ENCODE data around the gene MAD2L1. TPM values are rescaled to one million over a fixed set of nuclear protein-coding genes. Genes with fewer than 3 reads are reported as not detected.

Gene MAD2L1
- total and polyA plus RNA-seq, 2 of the 13 experiments (the other 11 are each of a cell fraction or from before 2014, with no cell fraction given): 40.6 to 109 TPM

DNA sequence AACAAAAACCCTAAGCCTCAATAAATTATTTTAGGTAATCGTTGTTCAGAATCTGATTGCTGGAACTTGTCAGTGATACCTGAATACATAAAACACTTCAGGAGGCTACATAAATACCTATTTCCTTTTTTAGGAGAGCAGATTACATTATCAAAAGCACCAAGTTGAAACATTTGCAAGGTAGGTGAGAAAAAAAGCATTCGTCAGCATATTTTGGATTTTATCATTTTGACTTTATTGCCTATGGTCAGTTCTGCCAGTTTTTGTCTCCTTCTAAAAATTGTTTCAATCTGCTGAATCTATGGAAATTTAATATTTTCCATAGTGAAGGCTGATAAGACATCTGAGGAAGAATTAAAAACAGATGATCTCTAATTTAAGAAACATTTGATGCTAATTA, 16.5 kb upstream of the MAD2L1 start:
- Histone ChIP-seq H3K36me3 (replicated peaks in 1 of 2; ENCODE audit: control insufficient read depth in 1 of 2, insufficient read depth in 2 of 2, low read length in 2 of 2) (no peaks in the 10 kb centered on the region), H2AFZ (ENCODE audit: low read length) (no peak overlapping the region), H3K79me2 (ENCODE audit: insufficient read depth, low read length) (no peaks in the 10 kb centered on the region), H3K4me3 (replicated peaks in 1 of 3; ENCODE audit: insufficient read depth in 1 of 3, low read depth in 2 of 3, low read length in 3 of 3) (no peak overlapping the region), H3K4me2 (ENCODE audit: low read depth, low read length) (no peak overlapping the region), H3K4me1 (ENCODE audit: insufficient read depth, low read length) (no peaks in the 10 kb centered on the region), H3K9ac (ENCODE audit: insufficient read depth, low read depth, low read length) (no peak overlapping the region), H3K27ac (ENCODE audit: extremely low read length, insufficient read depth, low read length) (no peak overlapping the region), H3K9me3 (ENCODE audit: low read length) (no peaks in the 10 kb centered on the region), H4K20me1 (ENCODE audit: insufficient read depth, low read length) (no peaks in the 10 kb centered on the region), H3K27me3 (ENCODE audit: control insufficient read depth in 1 of 2, insufficient read depth in 2 of 2, low read length in 2 of 2) (no peaks in the 10 kb centered on the region)
- FAIRE-seq: no peak
- no peak for ATAC-seq
- 37% methylated on average over 2 of the region's 2 CpGs for WGBS (ENCODE audit: low lambda C conversion rate)
- CTCF ChIA-PET (ENCODE audit: low intra/inter-chr PET ratio, low total read pairs): no interaction called here
- intact Hi-C loops (cut with micrococcal nuclease; ENCODE audit: unreplicated experiment): no loop called here
- TF ChIP-seq MAFK (conservative IDR thresholded peaks at IDR 0.05 in 1 of 2, IDR thresholded peaks at IDR 0.05 in 1 of 2; ENCODE audit: low read length in 2 of 2): peak; percentile 96 to 97
- no peak for TF ChIP-seq BCL6 (CRISPR knock-in tag; IDR thresholded peaks at IDR 0.05)
- TF ChIP-seq MAFF (IDR thresholded peaks at IDR 0.05; ENCODE audit: low read depth, low read length): peak; percentile 96
- TF ChIP-seq ZNF510 (CRISPR knock-in tag; IDR thresholded peaks at IDR 0.05; ENCODE audit: low read depth): no peak
- no peak for DNase-seq (ENCODE audit: low spot score)
- in situ Hi-C loops (cut with HindIII; ENCODE audit: extremely low pct_ligation_motif_present, low pct_unique_long_range_greater_than_20kb): no loop called here
- POLR2A ChIA-PET: no interaction called here
- no TSS peak for BruUV-seq (replicated peaks)

GRCh38 chr4:120082251-120082650, 15.6 kb upstream of the MAD2L1 start:
- DNase-seq (ENCODE audit: low spot score) (no peak), FAIRE-seq (no peak), ATAC-seq (no peak)
- Histone ChIP-seq H3K27ac (ENCODE audit: extremely low read length, insufficient read depth, low read length) (no peak overlapping the region), H3K79me2 (ENCODE audit: insufficient read depth, low read length) (no peaks in the 10 kb centered on the region), H2AFZ (ENCODE audit: low read length) (no peak overlapping the region), H3K9ac (ENCODE audit: insufficient read depth, low read depth, low read length) (no peak overlapping the region), H3K36me3 (replicated peaks in 1 of 2; ENCODE audit: control insufficient read depth in 1 of 2, insufficient read depth in 2 of 2, low read length in 2 of 2) (no peaks in the 10 kb centered on the region), H4K20me1 (ENCODE audit: insufficient read depth, low read length) (no peaks in the 10 kb centered on the region), H3K4me1 (ENCODE audit: insufficient read depth, low read length) (no peaks in the 10 kb centered on the region), H3K4me3 (replicated peaks in 1 of 3; ENCODE audit: insufficient read depth in 1 of 3, low read depth in 2 of 3, low read length in 3 of 3) (no peak overlapping the region), H3K27me3 (ENCODE audit: control insufficient read depth in 1 of 2, insufficient read depth in 2 of 2, low read length in 2 of 2) (no peaks in the 10 kb centered on the region), H3K9me3 (ENCODE audit: low read length) (no peaks in the 10 kb centered on the region), H3K4me2 (ENCODE audit: low read depth, low read length) (no peak overlapping the region)
- in situ Hi-C loops (cut with HindIII; ENCODE audit: extremely low pct_ligation_motif_present, low pct_unique_long_range_greater_than_20kb) (no loop called here), intact Hi-C loops (cut with micrococcal nuclease; ENCODE audit: unreplicated experiment) (no loop called here)
- WGBS (ENCODE audit: low lambda C conversion rate): 7% methylated on average over 1 of the region's 1 CpG
- POLR2A ChIA-PET: no interaction called here
- no TSS peak for BruUV-seq (replicated peaks)
- CTCF ChIA-PET (ENCODE audit: low intra/inter-chr PET ratio, low total read pairs): no interaction called here
- TF ChIP-seq ZNF460 (CRISPR knock-in tag; IDR thresholded peaks at IDR 0.05; ENCODE audit: borderline replicate concordance) (no peak), SMC3 (IDR thresholded peaks at IDR 0.05; ENCODE audit: low read length) (no peak), ZSCAN9 (CRISPR knock-in tag; IDR thresholded peaks at IDR 0.05; ENCODE audit: borderline replicate concordance) (no peak), ZNF263 (CRISPR knock-in tag; IDR thresholded peaks at IDR 0.05) (no peak), MAFG (CRISPR knock-in tag; IDR thresholded peaks at IDR 0.05) (no peak), ZNF34 (CRISPR knock-in tag; IDR thresholded peaks at IDR 0.05; ENCODE audit: borderline replicate concordance) (no peak), ZNF326 (CRISPR knock-in tag; IDR thresholded peaks at IDR 0.05; ENCODE audit: borderline replicate concordance) (no peak), ZNF737 (CRISPR knock-in tag; IDR thresholded peaks at IDR 0.05; ENCODE audit: borderline replicate concordance) (no peak), ZNF251 (CRISPR knock-in tag; IDR thresholded peaks at IDR 0.05) (no peak)
- TF ChIP-seq, protein P1, sequence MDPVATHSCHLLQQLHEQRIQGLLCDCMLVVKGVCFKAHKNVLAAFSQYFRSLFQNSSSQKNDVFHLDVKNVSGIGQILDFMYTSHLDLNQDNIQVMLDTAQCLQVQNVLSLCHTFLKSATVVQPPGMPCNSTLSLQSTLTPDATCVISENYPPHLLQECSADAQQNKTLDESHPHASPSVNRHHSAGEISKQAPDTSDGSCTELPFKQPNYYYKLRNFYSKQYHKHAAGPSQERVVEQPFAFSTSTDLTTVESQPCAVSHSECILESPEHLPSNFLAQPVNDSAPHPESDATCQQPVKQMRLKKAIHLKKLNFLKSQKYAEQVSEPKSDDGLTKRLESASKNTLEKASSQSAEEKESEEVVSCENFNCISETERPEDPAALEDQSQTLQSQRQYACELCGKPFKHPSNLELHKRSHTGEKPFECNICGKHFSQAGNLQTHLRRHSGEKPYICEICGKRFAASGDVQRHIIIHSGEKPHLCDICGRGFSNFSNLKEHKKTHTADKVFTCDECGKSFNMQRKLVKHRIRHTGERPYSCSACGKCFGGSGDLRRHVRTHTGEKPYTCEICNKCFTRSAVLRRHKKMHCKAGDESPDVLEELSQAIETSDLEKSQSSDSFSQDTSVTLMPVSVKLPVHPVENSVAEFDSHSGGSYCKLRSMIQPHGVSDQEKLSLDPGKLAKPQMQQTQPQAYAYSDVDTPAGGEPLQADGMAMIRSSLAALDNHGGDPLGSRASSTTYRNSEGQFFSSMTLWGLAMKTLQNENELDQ (CRISPR knock-in tag; IDR thresholded peaks at IDR 0.05; ENCODE audit: borderline replicate concordance): no peak
- TF ChIP-seq, protein P2, sequence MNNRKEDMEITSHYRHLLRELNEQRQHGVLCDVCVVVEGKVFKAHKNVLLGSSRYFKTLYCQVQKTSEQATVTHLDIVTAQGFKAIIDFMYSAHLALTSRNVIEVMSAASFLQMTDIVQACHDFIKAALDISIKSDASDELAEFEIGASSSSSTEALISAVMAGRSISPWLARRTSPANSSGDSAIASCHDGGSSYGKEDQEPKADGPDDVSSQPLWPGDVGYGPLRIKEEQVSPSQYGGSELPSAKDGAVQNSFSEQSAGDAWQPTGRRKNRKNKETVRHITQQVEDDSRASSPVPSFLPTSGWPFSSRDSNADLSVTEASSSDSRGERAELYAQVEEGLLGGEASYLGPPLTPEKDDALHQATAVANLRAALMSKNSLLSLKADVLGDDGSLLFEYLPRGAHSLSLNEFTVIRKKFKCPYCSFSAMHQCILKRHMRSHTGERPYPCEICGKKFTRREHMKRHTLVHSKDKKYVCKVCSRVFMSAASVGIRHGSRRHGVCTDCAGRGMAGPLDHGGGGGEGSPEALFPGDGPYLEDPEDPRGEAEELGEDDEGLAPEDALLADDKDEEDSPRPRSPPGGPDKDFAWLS (CRISPR knock-in tag; IDR thresholded peaks at IDR 0.05; ENCODE audit: borderline replicate concordance): no peak
- TF ChIP-seq, protein P3, sequence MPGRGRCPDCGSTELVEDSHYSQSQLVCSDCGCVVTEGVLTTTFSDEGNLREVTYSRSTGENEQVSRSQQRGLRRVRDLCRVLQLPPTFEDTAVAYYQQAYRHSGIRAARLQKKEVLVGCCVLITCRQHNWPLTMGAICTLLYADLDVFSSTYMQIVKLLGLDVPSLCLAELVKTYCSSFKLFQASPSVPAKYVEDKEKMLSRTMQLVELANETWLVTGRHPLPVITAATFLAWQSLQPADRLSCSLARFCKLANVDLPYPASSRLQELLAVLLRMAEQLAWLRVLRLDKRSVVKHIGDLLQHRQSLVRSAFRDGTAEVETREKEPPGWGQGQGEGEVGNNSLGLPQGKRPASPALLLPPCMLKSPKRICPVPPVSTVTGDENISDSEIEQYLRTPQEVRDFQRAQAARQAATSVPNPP (CRISPR knock-in tag; IDR thresholded peaks at IDR 0.05): no peak
